ENCODE data around the gene DDX21.

DNA sequence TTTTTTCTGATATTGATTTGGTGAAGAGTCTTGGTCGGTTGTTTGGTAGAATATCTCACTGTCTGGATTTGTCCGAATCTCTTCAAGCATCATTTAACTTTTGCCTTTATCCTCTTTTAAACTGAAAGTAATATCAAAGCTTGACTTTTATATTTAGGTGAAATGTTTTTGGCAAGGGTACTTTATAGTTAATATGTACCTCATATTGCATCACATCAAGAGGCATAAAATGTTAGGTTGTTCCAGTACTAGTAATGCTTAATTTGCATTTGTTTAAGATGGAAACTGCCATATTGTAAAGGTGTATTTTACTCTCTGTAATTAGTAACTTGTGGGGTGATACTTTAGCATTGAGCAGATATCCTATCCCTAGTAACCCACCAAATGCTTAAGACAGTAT lies 17.1 kb upstream of the DDX21 start:
- TF ChIP-seq, protein P1, sequence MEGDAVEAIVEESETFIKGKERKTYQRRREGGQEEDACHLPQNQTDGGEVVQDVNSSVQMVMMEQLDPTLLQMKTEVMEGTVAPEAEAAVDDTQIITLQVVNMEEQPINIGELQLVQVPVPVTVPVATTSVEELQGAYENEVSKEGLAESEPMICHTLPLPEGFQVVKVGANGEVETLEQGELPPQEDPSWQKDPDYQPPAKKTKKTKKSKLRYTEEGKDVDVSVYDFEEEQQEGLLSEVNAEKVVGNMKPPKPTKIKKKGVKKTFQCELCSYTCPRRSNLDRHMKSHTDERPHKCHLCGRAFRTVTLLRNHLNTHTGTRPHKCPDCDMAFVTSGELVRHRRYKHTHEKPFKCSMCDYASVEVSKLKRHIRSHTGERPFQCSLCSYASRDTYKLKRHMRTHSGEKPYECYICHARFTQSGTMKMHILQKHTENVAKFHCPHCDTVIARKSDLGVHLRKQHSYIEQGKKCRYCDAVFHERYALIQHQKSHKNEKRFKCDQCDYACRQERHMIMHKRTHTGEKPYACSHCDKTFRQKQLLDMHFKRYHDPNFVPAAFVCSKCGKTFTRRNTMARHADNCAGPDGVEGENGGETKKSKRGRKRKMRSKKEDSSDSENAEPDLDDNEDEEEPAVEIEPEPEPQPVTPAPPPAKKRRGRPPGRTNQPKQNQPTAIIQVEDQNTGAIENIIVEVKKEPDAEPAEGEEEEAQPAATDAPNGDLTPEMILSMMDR (IDR thresholded peaks at IDR 0.05; ENCODE audit: extremely low read depth in 1 of 2, insufficient read depth in 1 of 2, low read depth in 1 of 2, low read length in 2 of 2) = no peak
- TF ChIP-seq MYC (IDR thresholded peaks at IDR 0.05; ENCODE audit: low read depth, low read length) (no peak), POLR2A (IDR thresholded peaks at IDR 0.05; ENCODE audit: low read depth, low read length) (no peak), EZH2 (IDR thresholded peaks at IDR 0.05; ENCODE audit: borderline replicate concordance, low read depth, low read length, severe bottlenecking) (no peak), POLR2AphosphoS5 (IDR thresholded peaks at IDR 0.05; ENCODE audit: insufficient read depth, low read depth, low read length) (no peak), JUN (IDR thresholded peaks at IDR 0.05; ENCODE audit: borderline replicate concordance, insufficient read depth, insufficient read length, low read depth) (no peak), GATA2 (IDR thresholded peaks at IDR 0.05; ENCODE audit: insufficient read depth, insufficient read length, low read depth, low read length) (no peak)

All from endothelial cell of umbilical vein (primary cell).